Left cardiac atrium (tissue), 4 donors: ENCODE measurements around the gene IKZF4. TPM values are rescaled to one million over a fixed set of nuclear protein-coding genes. Genes with fewer than 3 reads are reported as not detected.
A peak's percentile ranks its signal among the peaks of the same experiment; 100 is the strongest.
"Not testable (repeated sequence)": the region's sequence is repeated elsewhere in the genome, so short reads cannot be mapped to it uniquely, and the experiment has no call there.

Experiments used
- ATAC-seq, 2 donors: fragments of 200-7000 bp; cut with Tn5 transposase; one replicate each; pipeline ENCODE4 v1.9.1; 2020; ENCODE audit warnings: mild to moderate bottlenecking in 2 of 2, moderate library complexity in 2 of 2
- DNase-seq: peaks from one replicate; pipeline ENCODE4 v3.0.0-alpha.2; 2020
- intact Hi-C, 2 donors: fragments of 100-400 bp; cut with DNase I; formaldehyde crosslinking; loops; one replicate each; pipeline versions ENCODE4 v1.14.1 to v1.15.1; 2022 to 2023
- long read RNA-seq: library from polyadenylated mRNA; unstranded; transcript quantifications from one replicate; pipeline ENCODE4 v2.0.0, GENCODE V29; 2021
- total RNA-seq, 2 donors: library from RNA; stranded (reverse); fragmentation: NEBNext Ultra II Directional; extraction: Animal tissue kit (Norgen Biotek cat#: 25700); gene quantifications; one replicate each; pipeline ENCODE4 v1.2.1, GENCODE V29; 2021
- donor health status: DM: no; HTN: yes; CAD: no.
- donor health status: DM: no; HTN: yes; CAD: no; lungs with severe emphysema.
- donor health status: DM: yes; HTN: yes; CAD: no.
- donor health status: Dilated cardiomyopathy.

The IKZF4 gene
- total RNA-seq = 1 to 10 TPM; 6.2 to 6.7 TPM
- long read RNA-seq, partial matches to known transcripts = 0 of 2 reads
- long read RNA-seq, other reads (novel, unspliced or antisense) = 1 of 2 reads

DNA sequence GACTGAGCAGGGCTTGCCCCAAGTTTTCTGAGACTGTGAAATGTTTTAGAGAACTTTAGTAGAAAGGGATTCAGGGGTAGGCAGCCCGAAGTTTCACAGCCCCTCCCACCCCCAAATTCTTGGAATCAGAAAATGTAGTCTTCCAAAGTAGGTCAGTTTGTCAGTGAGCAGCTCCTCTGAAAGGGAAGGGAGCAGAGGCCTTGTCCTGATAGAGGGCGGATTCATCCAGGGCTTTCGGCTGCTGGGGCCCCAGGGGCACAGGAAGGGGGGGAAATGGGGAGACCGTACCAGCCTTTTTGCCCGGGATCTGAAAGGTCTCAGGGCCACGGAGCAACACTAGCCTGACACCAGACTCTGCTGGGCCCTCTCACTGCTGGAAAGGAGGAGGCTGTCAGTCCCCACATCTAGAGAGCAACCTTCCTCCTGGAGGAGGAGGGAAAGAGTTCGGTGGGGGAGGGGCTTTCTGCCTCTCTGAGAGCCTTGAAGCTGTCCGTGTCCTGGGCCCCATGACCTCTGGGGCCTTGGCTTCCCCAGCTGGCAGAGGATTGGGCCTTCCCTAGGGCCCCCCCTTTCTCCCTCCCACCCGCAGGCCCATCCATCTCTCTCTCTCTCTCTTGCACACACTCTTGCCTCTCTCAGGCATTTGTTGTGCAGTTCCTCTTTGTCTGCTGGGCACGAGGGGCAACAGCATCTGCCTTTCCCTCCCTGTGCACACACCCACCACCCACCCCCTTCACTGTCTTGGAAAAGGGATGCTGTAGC, at the start of gene IKZF4:
Gene IKZF4, plus strand, starts transcription at position 621 of the 762 bp plus-strand sequence. CDS start 451 bp downstream, outside the sequence.
- intact Hi-C loops = no loop called here
- ATAC-seq = peak; percentile 70 to 78
- DNase-seq = peak; percentile 48

DNA sequence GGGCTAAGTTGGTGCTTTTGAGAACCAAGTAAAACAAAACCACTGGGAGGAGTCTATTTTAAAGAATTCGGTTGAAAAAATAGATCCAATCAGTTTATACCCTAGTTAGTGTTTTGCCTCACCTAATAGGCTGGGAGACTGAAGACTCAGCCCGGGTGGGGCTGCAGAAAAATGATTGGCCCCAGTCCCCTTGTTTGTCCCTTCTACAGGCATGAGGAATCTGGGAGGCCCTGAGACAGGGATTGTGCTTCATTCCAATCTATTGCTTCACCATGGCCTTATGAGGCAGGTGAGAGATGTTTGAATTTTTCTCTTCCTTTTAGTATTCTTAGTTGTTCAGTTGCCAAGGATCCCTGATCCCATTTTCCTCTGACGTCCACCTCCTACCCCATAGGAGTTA, 48.8 kb upstream of the IKZF4 start:
- DNase-seq (no peak), ATAC-seq (no peak)
- intact Hi-C loops = no loop called here

- DNase-seq = no peak
- no peak for ATAC-seq
- intact Hi-C loops = no loop called here
These were observed 48.4 kb upstream of the IKZF4 start for GRCh38 chr12:55972456-55972855.

DNA sequence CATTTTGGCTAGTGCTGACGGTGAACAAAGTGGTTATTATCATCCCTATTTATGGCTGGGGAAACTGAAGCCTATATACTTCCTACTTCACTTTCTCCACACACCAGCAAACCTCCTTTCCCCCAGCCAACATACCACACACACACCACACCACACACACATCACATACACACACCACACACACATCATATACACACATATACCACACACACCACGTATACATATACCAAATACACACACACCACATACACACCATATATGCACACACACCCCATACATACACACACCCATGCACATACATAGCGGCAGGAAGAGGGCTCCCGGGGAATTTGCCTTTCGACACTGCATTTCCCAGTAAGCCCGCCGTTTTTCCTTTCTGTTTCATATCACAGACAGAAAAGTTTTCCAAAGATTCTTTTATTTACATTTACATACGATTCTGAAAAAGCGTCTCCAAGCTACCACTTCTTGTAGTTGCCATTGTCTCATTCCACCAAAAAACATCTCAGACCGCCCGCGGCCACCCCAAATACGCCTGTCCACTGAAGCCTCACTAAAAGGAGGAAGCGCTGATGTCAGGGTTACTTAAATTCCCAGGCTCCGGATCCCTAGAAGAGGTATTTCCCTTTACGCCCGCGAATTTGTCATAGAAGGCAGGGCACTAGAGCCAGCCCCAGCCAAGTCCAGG, 47.8 kb upstream of the IKZF4 start:
- ATAC-seq = peak in 1 of 2 donors; percentile 2
- intact Hi-C loops = no loop called here

GRCh38 chr12:55973599-55974307, 47.1 kb upstream of the IKZF4 start, which contains the start of gene RAB5B:
Gene RAB5B (plus strand): TSS chr12:55974078. CDS start chr12:55986961, 12,883 bp downstream.
- DNase-seq (peak; percentile 99), ATAC-seq (peak; percentile 94 to 95)
- intact Hi-C loops = no loop called here

More for the DNA sequence above, 47.8 kb upstream of the IKZF4 start:
- DNase-seq = no peak

- DNase-seq = peak; percentile 58
- peak; percentile 36 to 59 for ATAC-seq
- intact Hi-C loops = no loop called here
These were observed 46.5 kb upstream of the IKZF4 start for GRCh38 chr12:55974308-55974730.

GRCh38 chr12:55978393-55978792, 42.5 kb upstream of the IKZF4 start:
- no peak for ATAC-seq
- no peak for DNase-seq
- intact Hi-C loops = no loop called here

GRCh38 chr12:55979069-55979468, 41.8 kb upstream of the IKZF4 start:
- no peak for ATAC-seq
- intact Hi-C loops = no loop called here
- no peak for DNase-seq

DNA sequence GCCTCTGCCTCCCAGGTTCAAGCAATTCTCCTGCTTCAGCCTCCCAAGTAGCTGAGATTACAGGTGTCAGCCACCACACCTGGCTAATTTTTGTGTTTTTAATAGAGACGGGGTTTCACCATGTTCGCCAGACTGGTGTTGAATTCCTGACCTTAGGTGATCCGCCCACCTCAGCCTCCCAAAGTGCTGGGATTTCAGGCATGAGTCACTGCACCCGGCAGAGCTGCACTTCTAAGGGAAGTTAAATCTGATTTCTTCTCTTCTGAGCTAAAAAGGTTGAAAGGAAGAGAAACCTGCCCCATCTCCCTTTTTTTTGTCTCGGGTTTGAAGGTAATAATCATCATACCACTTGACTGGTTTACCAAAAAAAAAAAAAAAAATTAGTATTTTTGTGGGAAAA, 39.0 kb upstream of the IKZF4 start:
- DNase-seq, intact Hi-C loops: not testable (repeated sequence)
- peak in 1 of 2 donors; percentile 54 for ATAC-seq

DNA sequence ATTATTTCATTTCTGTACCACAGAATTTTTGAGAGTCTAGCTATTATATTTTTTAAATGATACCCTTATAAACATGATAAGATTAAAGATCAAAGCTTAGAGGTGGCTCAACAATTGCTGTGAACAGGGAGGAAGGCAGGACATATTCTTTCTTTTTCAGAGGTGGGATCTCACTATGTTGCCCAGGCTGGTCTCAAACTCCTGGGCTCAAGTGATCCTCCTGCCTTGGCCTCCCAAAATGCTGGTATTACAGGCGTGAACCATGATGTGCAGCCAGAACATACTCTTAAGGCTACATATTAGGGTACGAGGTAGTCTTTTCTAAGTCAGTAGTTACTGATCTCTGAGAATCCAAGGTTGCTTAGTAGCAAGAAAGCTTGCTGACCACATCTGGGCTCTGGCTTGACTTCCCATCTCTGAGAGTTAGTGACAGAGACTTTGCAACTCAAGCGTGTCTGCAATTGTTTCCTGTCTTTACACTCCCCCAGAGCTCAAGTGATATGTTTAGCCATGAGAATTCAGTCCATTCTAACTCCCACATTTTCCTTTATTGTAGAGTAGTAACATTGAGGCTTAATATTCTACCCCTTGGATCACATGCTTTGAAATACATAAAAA, 38.4 kb upstream of the IKZF4 start:
- intact Hi-C loops = no loop called here
- DNase-seq (no peak), ATAC-seq (no peak)

GRCh38 chr12:55983232-55983842, 37.5 kb upstream of the IKZF4 start:
- DNase-seq (no peak), ATAC-seq (no peak)
- intact Hi-C loops = no loop called here

GRCh38 chr12:55984861-55985260, 36.0 kb upstream of the IKZF4 start:
- intact Hi-C loops = no loop called here
- no peak for ATAC-seq

GRCh38 chr12:55985341-55985740, 35.5 kb upstream of the IKZF4 start:
- ATAC-seq (no peak), DNase-seq (no peak)
- intact Hi-C loops = no loop called here

More at GRCh38 chr12:55984861-55985260, 36.0 kb upstream of the IKZF4 start:
- no peak for DNase-seq

DNA sequence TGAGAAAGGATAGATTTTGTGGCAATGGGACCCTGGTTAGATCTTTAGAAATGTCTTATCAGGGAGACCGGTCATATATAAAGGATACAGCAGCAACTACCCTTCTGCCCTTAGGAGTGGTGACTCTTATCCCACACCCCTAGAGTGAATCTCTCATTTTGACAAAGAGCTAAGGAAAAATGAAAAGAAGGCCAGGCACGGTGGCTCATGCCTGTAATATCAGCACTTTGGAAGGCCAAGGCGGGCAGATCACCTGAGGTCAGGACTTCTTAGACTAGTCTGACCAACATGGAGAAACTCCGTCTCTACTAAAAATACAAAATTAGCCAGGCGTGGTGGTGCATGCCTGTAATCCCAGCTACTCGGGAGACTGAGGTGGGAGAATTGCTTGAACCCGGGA, 34.9 kb upstream of the IKZF4 start:
- ATAC-seq, intact Hi-C loops: not testable (repeated sequence)

DNA sequence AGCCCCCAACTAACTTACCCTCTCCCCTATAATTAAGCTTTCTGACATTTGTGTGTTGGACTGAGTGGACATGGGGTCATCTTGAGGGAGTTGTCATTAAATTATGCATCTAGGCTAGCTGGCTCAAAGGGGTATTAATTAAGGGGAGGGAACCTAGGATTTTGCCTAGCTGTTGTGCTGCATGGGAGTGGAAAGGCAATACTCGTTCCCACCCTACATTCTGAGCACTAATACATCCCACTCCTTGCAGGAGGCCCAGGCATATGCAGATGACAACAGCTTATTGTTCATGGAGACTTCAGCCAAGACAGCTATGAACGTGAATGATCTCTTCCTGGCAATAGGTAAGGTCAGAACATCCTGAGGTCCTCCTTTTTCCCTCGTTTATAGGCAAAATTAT, 29.7 kb upstream of the IKZF4 start:
- intact Hi-C loops = loop anchor here (10.0 kb wide), 2 partner anchors 104 to 114 kb away; partner anchors contain the start of gene PA2G4 (in 1 of the 2)
- DNase-seq (no peak), ATAC-seq (no peak)

More for the DNA sequence above, 34.9 kb upstream of the IKZF4 start:
- not testable (repeated sequence) for DNase-seq

GRCh38 chr12:55993230-55993853, 27.5 kb upstream of the IKZF4 start:
- ATAC-seq (no peak), DNase-seq (no peak)
- intact Hi-C loops = loop anchor here (10.0 kb wide), 2 partner anchors 101 to 111 kb away; partner anchors contain the start of gene PA2G4 (in 1 of the 2)

- ATAC-seq = no peak
- DNase-seq = no peak
- intact Hi-C loops = loop anchor here (10.0 kb wide), 2 partner anchors 99 to 109 kb away; partner anchors contain the start of gene PA2G4 (in 1 of the 2)
These were observed 25.5 kb upstream of the IKZF4 start for GRCh38 chr12:55995366-55995765.

DNA sequence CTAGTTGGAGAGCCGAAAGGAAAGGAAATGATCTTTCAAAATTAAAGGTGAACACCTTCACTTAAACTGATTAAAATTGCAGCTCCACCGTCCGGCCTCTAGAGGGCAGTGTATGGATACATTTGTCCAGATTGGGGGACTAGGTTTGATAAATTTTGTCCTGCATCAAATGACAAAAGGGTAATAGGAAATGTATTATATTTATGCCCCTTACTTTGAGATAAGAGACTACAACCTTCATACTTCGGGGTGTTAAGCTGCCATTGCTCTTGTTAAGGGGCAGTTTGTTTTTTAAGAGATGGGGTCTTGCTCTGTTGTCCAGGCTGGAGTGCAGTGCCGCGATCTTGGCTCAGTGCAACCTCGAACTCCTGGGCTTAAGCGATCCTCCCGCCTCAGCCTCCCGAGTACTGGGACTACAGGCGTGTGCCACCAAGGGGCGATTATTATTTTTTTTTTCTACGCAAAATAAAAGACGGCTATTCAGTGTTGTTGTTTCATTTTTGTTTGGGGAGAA, 24.6 kb upstream of the IKZF4 start:
- peak; percentile 34 for DNase-seq
- intact Hi-C loops = loop anchor here (2.0 to 10.0 kb wide), 3 partner anchors 45 to 109 kb away; partner anchors contain the start of genes PA2G4 (in 1 of the 2) and RPS26 (in 1 of the 2)
- ATAC-seq = peak; percentile 38 to 56
